H1 (cell line): Measurements from ENCODE around the gene BCAS4.

Source experiments
- JUND ChIP-seq: IDR thresholded peaks from 2 replicates; pipeline ENCODE4 v1.6.1; 2011; ENCODE audit warnings: mild to moderate bottlenecking, improper control_type of control experiment, low read length
- POLR2A ChIP-seq, 2 experiments: IDR thresholded peaks; 1 replicate in 1 of 2; 2 replicates in 1 of 2; pipeline ENCODE4 v1.6.1; 2011; ENCODE audit warnings: low read depth in 2 of 2, low read length in 2 of 2, mild to moderate bottlenecking in 2 of 2; ENCODE audit errors: control extremely low read depth in 1 of 2
- TAF1 ChIP-seq: IDR thresholded peaks from 2 replicates; pipeline ENCODE4 v1.6.1; 2011; ENCODE audit warnings: mild to moderate bottlenecking, low read depth, low read length

DNA sequence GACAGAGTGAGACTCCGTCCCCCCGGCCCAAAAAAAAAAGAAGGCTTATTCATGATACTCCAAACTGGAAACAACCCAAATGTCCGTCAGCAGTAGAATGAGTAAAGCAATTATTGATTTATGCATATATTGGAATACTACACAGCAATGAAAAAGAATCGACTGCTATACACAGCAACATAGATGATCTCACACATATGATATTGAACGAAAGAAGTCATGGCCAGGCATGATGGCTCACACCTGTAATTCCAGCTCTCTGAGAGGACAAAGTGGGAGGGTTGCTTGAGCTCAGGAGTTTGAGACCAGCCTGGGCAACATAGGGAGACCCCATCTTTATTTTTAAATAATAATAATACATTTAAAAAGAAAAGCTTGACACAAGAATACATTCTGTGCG, 28.5 kb downstream of the BCAS4 start:
- TF ChIP-seq TAF1, result no peak
- TF ChIP-seq JUND, result no peak
- no peak for TF ChIP-seq POLR2A (IDR thresholded peaks at IDR 0.05; ENCODE audit: control extremely low read depth in 1 of 2, low read depth in 2 of 2, low read length in 2 of 2)
